GM19455 (cell line): ENCODE data around the gene NBAS.

Source experiments
- ATAC-seq: cut with Tn5 transposase; IDR thresholded peaks from one replicate; pipeline ENCODE4 v1.9.1; 2021; ENCODE audit not compliant: unreplicated experiment

The NBAS gene

DNA sequence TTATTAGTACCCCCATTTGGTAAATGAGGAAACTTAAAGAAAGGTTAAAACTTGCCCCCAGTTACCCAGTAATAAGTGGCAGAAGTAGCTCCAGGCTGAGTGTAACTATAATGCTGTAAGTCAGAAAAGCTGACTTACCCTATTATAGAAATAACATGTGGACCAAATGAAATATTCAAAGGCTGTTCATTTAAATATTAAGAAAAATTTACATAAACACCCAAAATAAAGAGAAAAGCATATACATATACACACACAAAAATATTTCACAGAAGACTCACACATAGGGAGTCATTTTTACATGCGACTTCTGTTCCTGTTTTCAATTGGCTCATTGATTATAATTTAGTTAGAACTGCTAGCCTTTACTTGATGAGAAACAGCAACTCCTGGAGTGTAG lies 189.1 kb downstream of the NBAS start:
- no peak for ATAC-seq

DNA sequence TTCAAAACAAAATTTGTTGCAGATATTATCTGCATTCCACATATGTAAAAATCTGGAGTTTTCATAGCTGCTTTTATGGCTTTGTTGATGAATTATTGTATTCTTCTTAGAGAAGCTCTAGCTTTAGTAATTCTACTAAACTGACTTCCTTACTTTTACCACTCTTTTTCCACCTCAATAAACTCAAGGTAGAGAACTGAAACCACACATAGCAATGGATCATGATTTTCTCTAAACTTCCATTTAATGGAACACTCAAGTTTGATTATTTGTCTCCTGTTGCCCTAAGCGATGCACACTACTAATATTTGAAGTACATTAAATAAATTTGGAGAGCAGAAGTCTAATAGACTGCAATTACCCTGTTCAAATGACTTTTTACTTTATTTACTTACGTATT lies 192.0 kb downstream of the NBAS start:
- ATAC-seq: no peak

DNA sequence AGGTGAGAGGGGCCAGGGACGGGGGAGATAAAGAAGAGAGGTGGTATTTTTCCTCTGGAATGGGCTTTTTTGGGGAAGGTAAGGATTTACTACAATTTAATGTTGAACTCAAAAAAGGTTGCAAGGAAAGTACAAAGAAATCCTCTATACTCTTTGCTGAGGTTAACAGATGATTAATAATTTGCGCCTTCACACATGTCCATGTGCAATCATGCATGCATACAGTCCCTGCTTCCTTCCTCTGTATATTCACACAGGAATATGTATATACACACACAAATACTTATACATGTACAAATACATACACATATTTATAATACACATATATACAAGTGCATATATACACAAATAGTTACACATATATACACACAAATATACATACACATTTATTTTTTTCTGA lies 193.4 kb downstream of the NBAS start:
- ATAC-seq: no peak

DNA sequence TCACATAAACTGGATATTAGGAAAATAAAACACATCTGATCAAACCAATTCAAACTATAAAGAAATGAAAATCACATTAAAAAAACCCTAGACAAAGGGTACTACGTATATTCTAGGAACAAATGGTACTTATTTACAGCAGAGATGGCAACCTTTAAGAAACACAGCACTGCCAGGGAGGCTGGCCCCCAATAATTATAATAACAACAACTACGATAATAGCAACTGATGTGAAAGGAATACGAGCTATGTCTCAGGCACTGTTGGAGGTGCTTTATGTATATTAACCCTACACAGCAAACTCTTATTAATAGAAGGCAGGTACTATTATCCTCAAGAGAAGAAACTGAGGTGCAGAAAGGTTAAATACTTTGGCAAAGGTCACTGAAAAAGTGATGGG lies 193.9 kb downstream of the NBAS start:
- ATAC-seq: no peak

DNA sequence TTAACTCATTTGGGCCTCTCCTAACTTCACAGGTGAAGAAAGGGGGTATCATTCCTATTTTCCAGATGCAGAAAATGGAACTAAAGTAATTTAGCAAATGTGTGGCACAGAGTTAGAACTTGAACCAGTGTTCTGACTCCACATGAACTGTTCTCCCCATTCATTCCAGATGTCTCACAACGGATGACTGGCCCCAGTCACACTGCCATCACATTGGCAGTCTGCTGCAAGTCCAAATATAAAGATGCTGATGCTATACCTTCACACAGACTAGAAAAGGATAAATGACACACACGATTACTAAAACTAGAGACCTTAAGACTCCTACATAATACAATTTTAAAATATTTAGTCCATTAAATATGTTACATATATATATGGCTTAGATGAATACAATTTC lies 195.7 kb downstream of the NBAS start:
- ATAC-seq: no peak

DNA sequence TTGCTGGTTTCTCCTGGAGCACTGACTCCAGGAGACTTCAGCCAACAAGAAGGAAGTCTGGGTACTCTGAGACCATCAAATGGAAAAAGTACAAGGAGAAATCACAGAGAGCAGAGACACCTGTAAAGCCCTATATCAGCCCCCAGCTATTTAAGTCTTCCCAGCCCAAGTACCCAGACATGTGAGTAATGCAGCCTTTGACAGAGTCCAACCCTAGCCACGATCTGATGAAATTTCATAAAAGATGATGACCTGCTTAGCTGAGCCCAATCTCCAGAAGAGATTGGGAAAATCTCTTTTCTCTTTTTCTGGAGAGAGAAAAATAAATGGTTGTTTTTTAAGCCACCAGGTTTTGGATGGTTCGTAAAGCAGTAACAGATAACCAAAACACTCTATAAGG lies 196.6 kb downstream of the NBAS start:
- ATAC-seq: no peak

DNA sequence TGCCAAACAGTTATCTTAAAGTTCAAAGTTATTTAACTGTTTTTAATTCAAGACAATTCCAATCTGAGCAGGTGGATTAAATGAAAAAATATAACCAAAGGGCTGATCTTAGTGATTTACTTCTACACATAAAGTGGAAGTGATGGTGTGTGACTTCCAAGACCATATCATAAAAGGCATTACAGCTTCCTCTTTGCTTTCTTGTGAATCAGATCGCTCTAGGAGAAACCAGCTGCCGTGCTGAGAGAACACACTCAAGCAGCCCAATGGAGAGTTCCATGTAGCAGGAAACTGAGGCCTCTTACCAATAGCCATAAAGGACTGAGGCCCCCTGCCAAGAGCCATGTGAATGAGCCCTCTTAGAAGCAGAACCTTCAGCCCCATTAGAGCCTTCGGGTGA lies 197.4 kb downstream of the NBAS start:
- no peak for ATAC-seq

DNA sequence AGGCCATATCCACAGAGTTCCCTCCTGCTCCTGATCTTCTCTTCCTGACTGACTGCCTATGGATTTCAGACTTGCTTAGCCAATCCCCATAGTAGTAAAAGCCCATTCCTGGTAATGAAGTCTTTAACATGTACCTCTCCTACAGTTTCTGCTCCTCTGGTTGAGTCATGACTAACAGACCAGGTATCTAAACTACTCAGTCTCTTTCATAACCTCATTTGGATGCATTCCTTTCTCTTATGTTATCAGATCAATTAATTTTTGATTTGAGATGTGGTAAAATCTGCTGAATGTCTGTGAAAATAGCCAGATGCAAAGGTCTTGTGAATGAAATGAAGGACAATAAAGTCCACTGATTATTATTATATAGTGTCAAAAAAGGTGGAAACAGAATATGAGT lies 198.0 kb downstream of the NBAS start:
- ATAC-seq: no peak

DNA sequence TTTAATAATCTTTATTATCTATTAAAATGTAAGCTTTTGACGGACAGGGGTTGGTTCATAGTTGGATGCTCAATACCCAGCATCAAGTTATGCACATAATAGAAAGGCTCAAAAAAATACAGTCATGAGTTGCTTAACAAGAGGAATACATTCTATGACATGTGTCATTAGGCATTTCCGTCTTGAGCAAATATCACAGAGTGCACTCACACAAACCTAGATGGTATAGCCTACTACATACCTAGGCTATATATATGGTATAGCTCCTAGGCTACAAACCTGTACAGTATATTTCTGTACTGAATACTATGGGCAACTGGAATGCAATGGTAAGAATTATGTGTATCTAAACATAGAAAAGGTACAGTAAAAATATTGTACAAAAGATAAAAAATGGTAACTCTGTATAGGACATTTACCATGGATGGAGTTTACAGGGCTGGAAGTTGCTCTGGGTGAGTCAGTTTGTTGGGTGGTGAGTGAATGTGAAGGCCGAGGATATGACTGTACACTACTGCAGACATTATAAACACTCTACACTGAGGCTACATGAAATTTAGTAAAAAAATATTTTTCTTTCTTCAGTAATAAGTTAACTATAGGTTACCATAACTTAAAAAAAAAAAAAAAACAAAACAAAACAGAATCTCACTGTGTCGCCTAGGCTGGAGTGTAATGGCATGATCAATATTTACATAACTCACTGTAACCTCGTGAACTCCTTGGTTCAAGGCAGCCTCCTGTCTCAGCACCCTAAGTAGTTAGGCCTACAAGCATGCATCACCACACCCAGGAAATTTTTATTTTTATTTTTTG lies 201.2 kb downstream of the NBAS start:
- ATAC-seq: no peak

DNA sequence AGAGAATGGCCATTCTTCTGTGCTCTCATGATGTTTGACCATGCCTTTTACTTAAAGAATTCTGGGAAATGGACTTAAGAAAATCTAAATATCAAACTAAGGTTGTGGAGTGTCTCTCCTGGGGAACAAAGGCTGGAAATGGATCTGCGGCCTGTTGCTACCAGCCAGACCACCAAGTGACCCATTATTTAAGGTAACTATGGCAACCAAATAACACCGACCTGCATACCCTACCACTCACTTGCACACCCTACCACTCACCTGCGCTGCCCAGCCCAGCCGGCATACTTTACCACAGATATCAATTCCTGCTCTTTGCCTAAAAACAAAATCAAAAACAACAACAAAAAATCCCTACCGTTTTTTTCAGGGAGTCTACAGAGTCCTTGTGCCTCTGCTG lies 203.2 kb downstream of the NBAS start:
- no peak for ATAC-seq

DNA sequence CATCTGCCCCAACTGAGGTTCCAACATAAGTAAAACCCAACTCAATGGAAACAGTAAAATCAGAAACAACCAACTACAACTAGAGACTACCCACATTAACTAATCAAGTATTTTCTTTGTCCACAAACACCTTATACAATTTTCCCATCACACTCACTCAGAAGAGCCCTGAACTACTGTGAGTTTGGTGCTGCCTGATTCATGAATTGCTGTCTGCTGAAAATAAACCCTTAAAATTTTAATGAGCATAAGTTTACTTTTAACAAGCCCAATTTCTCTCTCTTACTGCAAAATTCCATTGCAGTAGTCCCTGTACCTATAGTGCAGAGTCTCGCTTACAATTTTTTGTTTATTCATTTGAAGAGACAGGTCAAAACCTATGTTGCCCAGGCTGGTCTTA lies 203.9 kb downstream of the NBAS start:
- no peak for ATAC-seq

DNA sequence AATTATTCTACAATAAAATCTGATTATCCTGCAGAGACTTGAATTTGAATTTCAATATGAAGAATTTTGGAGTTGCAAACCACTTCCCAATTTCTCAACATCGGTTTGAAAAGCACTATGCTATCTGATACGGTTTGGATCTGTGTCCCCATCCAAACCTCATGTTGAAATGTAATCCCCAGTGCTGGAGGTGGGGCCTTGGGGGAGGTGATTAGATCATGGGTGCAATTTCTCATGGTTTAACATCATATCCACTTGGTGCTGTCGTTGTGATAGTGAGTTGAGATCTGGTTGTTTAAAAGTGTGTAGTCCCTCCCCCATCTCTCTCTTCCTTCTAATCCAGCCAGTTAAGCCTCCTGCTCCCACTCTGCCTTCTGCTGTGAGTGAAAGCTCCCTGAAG lies 205.7 kb downstream of the NBAS start:
- ATAC-seq: no peak

DNA sequence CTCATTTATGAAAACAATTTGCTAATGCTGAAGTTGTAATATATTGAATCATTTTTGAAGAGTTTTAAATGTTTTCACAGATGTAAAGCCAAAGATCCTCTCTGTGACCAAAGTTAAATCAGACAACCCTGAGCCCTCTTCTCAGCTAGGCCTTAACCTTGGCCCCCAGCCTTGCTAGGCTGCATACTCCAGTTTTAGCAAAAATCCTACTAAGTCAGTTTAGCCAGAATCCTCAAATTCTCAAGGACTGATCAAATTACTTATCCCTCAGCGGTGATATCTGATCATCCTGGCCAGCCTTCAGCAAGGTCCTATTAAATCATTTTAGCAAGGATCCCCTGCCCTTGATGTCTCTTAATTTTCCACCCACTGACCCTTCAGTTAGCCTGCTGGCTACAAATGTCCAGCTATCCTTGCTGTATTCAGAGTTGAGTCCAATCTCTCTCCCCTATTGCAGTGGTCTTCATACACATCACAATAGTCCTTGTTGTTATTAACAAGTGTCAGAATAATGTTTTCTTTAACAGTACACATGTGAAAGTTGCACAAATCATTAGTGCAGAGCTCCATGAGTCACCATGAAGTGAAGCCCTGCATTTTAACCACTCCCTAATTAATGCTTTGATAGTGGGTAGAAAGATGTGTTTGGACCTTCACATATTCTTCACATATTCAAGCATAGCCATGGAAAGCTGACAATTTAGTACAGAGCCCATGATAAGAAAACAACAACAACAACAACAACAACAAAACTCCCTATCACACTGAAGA lies 206.4 kb downstream of the NBAS start:
- no peak for ATAC-seq

DNA sequence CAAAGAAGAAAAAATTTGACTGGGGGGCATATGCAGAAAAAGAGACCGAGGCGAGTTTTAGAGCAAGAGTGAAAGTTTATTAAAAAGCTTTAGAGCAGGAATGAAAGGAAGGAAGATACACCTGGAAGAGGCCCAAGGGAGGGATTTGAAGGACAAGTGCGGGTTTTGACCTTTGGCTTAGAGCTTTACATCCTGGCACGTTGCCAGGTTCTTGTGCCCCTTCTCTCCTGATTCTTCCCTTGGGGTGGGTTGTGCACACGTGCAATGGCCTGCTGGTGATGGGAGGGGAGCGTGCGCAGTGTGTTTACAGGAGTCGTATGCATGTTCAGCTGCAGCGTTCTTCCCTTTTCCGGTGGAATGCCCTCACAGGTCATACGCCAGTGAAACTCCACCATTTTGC lies 208.8 kb downstream of the NBAS start:
- ATAC-seq: no peak

DNA sequence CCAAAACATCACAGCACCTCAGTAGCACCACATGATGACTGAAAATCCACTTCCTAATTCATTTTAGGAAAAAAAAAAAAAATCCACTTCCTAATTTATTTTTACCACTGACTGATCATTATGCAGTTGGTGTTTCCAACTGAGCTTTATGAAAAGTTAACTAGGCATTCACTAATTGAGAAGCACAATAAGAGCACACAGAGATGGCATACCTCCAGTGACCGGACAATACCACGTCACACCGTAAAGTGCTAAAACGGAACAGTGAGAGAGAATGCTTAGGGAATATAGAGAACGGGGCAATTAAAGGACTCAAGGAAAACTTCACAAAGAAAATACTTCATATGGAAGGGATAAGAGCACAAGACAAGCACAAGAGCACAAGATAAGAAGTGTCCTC lies 212.5 kb downstream of the NBAS start:
- ATAC-seq: no peak

DNA sequence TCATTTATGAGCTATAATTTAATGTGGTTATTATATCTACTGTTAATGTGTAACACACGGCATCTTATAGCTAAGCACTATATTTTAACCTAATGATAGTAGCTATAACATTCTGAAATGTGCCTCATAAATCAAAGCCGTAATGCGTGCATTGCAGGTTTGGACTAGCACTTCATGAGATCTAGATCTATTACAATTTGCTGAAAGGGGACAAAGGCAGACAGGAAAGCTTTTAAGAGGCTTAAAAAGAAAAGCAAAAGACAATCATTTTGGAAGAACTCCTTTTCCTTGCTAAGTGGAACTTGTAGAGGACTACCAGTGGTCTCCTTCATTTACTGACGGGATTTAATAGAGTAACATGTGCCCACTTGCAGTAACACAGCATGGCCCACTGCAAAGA lies 213.1 kb downstream of the NBAS start:
- ATAC-seq: no peak

DNA sequence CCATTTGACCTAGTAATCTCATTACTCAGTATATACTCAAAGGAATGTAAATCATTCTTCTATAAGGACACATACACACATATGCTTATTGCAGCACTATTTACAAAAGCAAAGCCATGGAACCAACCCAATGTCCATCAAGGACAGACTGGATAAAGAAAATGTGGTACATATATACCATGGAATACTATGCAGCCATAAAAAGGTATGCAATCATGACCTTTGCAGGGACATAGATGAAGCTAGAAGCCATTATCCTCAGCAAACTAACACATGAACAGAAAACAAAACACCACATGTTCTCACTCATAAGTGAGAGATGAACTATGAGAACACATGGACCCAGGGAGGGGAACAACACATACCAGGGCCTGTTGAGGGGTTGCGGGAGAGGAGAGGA lies 214.5 kb downstream of the NBAS start:
- ATAC-seq: no peak

DNA sequence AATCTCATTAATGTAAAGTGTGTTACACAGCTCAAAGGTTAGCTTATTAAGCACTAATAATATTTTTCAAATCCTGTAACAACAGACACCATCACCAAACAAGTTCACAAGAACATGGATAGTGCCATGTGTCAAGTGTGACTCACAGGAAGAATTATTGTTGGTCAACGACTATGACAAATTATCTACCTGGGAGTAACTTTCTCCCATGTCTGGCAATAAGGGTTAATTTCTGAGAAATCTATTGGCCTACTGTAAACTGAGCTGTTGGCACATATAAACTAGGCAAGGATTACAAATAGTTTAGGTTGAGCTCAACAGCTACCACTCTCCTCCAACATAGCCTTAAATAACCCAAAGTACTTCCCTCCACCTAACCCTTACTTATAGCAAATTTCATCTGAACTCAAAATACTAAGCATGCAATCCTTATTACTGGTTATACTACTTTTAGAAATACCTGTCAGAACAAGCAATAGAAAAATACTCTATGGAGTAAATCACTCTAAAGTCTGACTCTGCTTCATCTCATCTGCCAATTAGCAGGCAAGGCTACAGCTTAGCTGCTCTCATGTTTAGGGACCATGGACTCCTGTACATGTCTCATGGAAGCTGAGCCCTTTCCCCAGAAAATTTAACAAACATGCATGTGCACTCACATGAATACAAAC lies 223.0 kb downstream of the NBAS start:
- no peak for ATAC-seq

DNA sequence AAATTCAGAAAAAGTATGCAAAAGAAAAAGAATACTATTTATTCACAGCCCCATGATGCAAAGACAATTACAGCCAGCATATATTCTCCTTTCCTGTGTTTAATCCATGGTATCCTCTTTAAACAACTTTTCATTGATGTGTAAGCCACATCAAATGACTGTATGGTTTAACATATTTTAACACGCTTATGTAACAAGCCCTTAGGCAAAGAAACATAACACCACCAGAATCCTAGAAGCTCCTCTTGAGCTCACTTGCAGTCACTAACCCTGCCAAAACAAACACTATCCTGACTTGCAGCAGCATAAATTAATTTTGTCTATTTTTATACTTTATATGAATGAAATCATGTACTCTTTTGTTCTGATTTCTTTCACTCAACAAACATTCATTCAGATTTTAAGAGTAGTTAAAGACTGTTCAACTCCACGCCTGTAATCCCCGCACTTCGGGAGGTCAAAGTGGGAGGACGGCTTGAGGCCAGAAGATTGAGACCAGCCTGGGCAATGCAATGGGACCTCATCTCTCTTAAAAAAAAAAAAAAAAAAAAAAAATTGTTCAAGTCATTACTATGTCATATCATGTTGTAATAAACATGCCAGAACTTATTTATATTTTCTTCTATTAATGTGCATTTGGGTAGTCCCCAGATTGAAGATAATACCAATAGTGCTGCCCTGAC lies 226.3 kb downstream of the NBAS start:
- no peak for ATAC-seq

DNA sequence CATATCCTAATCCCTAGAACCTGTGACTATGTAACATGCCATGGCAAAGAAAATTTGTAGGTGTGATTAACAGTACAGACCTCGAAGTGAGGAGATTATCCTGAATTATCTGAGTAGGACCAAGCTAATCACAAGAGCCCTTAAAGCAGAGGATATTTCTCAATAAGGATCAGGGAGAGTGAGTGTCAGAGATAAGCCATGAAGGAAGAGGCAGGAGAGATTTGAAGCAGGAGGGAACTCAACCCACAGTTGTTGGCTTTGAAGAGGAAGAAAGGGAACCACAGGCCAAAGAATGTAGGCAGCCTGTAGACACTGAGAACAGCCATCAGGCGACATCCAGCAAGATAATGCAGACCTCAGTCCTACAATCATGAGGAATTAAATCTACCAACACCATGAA lies 229.3 kb downstream of the NBAS start:
- no peak for ATAC-seq

DNA sequence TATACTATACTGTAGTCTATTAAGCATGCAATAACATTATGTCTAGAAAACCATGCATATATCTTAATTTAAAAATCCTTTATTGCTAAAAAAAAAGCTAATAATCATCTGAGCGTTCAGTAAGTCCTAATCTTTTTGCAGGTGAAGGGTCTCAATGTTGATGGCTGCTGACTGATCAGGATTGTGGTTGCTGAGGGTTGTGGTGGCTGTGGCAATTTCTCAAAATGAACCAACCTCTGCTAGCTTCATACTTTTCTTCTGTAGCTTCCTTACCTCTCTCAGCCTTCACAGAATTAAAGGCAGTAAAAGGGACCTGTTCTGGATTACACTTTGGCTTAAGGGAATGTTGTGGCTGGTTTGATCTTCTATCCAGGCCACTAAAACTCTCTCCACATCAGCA lies 235.8 kb downstream of the NBAS start:
- ATAC-seq: no peak

DNA sequence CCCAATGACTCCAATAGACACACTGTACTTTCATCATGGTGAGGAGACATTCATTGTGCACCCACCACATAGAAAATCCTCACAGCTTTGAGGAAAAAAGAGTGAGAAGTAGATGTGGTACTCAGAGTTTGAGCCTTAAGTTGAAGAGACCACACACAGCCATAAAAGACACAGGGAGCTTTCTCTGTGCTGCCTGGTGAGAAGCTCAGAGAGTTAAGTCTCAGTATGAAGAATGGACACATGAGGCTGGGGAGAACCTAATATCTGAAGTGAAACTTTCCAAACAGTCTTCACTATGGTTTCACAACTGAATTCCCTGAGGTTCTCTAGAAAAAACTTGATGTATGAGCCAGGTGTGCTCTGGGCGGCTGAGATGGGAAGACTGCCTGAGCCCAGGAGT lies 237.9 kb downstream of the NBAS start:
- ATAC-seq: no peak
